HG02973 (cell line): ENCODE measurements around the gene NPM1.
"Not testable (repeated sequence)": the region's sequence is repeated elsewhere in the genome, so short reads cannot be mapped to it uniquely, and the experiment has no call there.

Experiments used
- ATAC-seq: cut with Tn5 transposase; IDR thresholded peaks from one replicate; pipeline ENCODE4 v1.9.1; 2021; ENCODE audit warnings: moderate library complexity; ENCODE audit not compliant: unreplicated experiment

The NPM1 gene

GRCh38 chr5:171412186-171412585 is 24.5 kb downstream of the NPM1 start:
- ATAC-seq: no peak

- no peak for ATAC-seq
Measured at GRCh38 chr5:171413153-171413910, 25.7 kb downstream of the NPM1 start.

GRCh38 chr5:171413993-171414392 is 26.3 kb downstream of the NPM1 start:
- ATAC-seq: not testable (repeated sequence)

DNA sequence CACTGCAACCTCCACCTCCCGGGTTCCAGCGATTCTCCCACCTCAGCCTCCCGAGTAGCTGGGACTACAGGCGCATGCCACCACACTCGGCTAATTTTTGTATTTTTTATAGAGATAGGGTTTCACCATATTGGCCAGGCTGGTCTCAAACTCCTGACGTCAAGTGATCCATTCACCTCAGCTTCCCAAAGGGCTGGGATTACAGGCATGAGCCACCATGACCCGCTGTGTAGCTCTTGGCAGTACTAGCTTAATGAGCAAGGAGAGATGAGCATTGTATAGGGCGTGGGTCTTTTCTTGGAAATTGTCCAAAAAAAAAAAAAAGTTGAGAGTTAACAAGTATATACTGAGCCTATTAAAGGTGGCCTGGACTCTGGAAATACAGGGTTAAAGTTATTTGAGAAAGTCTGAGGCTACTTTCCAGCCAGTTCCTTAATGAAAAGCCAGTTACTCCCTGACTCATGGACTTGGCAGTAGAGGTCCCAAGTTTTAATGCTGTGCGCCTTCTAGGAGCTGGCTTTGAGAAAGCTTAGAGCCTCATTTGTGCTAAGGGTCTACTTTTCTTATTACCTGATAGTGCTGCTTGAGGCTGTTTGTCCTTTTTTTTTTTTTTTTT is 27.6 kb downstream of the NPM1 start:
- no peak for ATAC-seq

DNA sequence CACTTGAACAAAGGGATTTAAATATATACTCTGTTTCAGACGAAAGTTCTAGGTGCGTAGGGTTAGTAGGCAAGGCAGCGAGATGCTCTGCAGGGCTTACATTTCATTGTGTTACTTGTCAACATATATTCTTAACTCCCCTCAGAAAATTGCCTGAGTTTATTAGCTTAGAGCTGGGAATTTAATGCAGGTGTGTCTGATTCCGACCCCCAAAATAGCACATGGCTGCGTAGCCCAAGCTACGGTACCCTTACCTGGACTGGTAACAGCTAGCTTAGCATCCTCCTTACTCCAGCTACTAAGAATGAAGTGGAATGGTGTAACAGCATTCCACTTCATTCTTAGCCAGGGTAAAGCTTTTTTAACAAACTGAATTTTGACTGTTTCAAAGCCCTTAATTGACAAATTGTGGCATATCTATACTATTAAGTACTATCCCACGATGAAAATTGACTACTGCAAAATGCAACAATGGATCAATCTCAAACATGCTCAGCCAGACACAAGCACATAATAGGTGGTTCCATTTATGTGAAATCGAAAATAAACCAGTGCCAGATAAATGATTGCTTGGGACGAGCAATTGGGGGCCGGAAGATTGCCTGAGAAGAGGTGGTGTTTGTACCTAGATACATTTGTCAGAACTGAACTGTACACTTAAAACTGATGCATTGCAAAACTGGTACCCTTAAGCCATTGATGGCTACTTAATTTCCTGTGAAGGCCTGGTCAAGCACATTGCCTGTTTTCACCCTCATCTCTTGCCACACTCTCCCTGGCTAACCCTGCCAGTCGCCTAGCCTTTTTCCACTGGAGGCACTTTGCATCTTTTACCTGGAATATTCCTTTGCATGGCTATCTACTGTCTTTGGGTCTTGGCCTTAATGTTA is 28.8 kb downstream of the NPM1 start:
- no peak for ATAC-seq

DNA sequence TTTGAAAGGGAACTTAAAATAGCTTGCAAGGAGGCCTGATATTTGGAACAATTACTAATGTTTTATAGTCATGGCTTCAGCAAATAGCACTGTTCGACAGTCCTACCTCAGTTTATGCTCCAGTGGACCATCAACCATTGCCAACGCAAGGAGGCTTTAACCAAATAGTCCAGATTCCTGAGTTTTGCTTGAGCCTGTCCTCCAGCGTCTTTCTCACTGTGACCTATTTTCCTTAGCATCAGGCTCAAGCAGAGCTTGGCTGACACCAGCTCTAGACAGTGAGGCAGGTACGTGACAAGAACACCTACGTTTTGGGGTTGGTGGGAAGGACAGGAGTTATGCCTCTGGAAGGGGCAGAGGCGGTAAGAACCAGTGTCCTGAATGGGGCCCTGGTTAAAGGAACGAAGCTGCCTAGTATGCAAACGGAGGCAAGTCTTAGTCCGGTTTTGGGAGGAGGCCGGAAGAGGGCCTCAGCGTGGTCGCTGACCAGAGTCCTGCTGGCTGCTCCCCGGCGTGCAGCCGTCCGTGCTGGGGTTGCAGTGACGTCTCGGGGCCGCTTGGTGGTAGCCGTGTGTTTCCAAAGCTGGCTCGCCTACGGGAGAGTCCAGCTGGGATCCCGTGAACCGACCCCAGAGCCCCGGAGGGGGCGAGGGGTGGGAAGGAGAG is 30.8 kb downstream of the NPM1 start:
- ATAC-seq: peak; percentile 77

GRCh38 chr5:171418982-171419687 is 31.5 kb downstream of the NPM1 start, which contains the start of gene FGF18:
FGF18 (plus strand) TSS chr5:171419647; CDS start chr5:171420200, 553 bp downstream.
- ATAC-seq: peak; percentile 27

GRCh38 chr5:171419688-171420430 is 32.2 kb downstream of the NPM1 start:
- peak; percentile 36 for ATAC-seq

DNA sequence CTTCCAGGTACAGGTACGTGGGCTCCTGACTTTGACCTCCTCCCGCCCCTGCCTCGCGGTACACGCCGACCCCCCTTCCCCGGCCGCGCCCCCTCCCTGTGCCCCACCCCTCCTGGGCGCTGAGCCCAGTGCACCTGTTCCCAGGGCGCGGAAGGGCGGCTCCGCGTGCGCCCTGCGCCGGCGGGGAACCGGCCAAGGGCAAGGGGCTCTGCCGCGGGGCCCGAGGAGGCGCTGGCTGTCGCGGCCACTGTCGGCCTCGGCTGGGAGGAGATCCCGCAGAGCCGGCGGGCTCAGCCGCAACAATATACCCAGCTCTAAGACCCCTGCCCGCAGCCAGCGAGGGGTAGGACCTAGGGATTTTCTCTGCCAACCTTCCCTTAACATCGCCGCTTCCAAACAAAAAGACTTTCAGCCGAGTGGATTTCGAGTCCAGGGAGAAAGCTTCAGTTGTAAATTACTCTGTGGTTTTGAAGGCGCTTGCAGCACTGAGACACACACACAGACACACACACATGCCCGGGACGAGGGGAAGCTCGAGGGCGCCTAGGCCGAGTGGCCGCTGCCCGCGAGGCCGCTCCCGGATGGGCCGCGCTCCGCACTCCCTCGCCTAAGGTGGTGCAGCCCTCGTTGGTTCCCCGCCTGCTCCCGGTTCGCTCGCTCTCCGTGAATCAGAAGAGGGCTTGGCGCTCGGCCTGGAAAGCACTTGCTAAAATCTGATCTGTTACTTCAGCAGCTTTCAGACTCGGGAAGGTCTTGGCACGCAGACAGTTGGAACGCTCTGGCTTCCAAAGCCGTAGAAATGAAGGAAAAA is 33.0 kb downstream of the NPM1 start:
- ATAC-seq: no peak

DNA sequence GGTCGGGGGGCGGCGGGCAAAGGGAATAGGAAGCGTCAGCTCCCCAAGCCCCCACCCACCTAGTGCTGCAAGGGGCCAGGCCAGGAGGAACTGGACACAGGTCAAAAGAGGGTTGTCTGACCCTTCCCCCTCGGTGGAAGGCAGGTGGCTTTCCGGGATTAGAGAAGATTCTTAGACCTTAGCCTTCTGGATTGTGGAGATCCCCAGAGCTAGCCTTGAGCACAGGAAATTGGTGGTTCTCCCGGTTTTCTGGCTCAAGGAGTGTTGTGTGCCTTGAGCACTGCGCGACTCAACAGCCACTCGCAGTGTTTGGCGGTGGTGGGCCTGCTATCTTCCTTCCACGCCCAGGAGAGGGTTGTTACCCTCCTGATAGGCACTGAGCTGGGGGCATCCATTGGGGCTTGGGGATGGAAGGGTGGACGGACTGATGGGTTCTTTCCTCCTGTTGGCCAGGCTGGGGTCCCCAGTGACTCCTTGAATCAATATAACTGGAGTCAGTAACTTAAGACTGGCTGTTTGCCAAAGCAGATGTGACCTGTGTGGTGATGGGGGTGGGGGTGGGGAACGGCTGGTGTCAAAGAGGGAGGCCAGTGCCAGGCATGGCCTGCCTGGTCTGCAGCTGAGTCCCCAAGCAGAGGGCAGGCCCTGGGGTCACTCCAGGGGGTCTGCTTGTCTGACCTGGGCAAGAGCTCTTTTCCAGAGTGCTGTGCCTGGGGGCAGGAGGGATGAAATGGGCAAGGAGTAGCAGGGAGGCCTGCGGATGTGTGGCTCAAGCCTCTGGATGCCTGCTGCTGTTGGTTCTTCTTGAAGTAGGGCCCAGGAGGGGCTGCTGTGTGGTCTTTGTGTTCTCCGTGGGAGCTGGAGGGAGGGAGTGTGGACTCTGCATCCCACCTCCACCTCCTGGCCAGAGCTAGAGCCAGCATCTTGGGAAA is 33.9 kb downstream of the NPM1 start:
- ATAC-seq: no peak

- ATAC-seq: no peak
Measured at GRCh38 chr5:171422495-171422894, 34.8 kb downstream of the NPM1 start.

DNA sequence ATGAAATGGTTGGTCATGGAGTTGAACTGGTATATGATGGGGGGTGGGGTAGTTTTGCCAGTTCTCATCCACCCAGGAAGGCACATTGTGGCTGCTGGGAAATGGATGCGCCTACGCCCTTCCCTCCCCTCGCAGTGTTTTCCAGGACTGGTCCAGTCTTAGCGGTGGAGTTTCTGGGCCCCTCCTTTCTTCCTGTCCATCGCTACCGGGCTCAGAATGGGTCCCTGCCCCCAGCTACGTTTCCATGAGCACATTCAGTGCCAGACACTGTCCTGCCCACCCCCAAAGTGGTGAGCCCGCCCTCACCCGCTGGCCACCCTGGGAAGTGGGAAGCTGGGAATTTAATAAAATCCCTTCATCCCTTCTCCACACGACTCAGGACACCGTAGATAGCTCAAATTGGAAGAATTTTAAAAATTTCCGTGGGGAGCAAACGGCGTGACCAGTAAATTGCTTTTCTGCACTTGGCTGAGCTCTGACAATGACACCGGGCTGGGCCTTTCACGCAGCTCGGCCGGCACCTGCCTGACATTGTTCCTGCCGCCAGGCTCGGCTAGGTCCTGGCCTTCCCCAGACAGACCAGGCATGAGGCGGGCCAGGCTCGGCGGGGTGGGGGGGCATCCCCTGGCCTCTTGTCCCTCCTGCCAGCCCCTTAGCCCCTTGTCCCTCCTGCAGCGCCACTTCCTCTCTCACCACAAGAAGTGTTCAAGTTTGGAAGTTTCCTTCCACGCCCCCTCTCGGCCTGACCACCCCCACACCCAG is 35.4 kb downstream of the NPM1 start:
- no peak for ATAC-seq

GRCh38 chr5:171424726-171425125 is 37.1 kb downstream of the NPM1 start:
- ATAC-seq: no peak

DNA sequence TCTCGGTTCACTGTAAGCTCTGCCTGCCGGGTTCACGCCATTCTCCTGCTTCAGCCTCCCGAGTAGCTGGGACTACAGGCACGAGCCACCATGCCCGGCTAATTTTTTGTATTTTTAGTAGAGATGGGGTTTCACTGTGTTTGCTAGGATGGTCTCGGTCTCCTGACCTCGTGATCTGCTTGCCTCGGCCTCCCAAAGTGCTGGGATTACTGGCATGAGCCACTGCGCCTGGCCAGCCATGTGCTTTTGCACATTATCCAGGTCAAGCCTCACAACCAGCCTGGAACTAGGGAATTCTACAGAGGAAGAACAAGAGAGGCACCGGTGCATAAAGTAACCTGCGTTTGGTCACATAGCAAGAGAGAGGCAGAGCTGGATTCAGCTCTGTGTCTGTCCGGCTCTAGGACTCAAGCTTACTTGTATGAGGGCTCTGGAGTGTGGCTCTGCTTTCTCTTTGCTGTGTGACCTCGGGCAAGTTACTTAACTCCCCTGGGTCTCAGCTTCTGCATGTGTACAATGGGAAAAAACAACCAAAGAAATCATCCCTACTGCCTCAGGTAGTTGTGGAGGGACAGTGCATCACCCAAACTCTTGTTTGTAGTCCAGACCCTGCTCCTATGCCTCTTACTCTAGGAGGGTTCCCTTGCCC is 38.1 kb downstream of the NPM1 start:
- no peak for ATAC-seq

DNA sequence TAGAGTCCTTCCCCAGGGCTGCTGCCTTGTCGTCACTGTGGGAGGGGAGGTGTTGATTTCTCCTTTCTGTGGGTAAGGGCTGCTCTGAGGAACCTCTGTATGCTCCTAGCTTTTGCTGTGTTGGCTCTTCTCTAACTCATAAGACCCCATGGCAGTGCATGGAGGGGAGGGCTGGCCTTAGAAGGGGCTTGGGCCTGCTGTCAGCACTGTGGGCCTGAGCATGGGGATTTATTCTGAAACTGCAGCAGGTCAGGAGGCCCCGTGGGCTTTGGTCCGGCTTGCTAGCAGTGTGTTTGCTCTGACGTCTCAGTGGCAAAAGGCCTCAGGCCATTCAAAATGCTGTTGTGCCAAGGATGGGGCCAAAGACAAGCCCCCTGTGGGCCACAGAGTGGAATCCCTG is 38.6 kb downstream of the NPM1 start:
- no peak for ATAC-seq

- no peak for ATAC-seq
Measured at GRCh38 chr5:171426680-171427079, 39.0 kb downstream of the NPM1 start.
